ENCODE data around the gene PTPN6. TPM values are rescaled to one million over a fixed set of nuclear protein-coding genes. Genes with fewer than 3 reads are reported as not detected.

Gene PTPN6
- total RNA-seq, 1 experiment from 2014 or later, result 19.8 TPM

DNA sequence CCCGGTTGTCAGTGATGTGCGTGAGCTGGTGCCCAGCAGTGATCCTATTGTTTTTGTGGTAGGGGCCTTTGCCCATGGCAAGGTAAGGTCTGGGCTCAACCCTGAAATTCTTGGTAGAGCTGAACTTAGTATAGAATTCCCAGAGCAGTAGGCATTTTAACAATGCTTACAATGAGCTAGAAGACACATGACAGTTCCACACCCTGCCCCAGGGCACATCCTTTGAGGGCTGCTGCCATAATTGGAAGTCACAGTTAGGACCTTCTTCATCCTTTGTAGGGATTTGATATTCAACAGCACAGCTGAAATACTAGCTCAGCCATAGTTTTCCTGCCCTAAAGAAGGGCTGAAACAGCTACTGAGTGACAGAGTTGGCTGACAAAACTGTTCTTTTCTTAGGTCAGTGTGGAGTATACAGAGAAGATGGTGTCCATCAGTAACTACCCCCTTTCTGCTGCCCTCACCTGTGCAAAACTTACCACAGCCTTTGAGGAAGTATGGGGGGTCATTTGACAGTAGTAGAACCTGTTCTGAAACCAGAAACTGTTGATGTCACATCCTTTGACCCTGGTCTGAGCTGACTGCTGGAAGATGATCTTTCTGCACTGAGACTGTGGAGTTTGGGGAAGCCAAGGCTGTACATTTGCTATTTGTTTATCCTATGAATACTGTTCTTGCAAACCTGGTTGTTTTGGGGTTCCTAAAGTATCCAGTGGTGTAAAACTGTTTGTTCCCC, 24.3 kb downstream of the PTPN6 start:
- Histone ChIP-seq H4K8ac (replicated peaks; ENCODE audit: insufficient read length, low read depth, low read length) (no peak overlapping the region), H2BK20ac (ENCODE audit: low read depth, low read length, poor library complexity, severe bottlenecking) (no peak overlapping the region), H2AFZ (ENCODE audit: low read length) (no peak overlapping the region), H4K20me1 (ENCODE audit: control insufficient read depth, insufficient read depth, insufficient read length) (no peaks in the 10 kb centered on the region), H2BK120ac (ENCODE audit: low read depth, low read length, poor library complexity, severe bottlenecking) (no peak overlapping the region), H3K23ac (ENCODE audit: insufficient read length, low read depth, low read length) (no peak overlapping the region), H2BK12ac (ENCODE audit: insufficient read length, low read depth, low read length) (no peak overlapping the region), H3K14ac (ENCODE audit: insufficient read depth, low read length) (no peak overlapping the region), H4K5ac (ENCODE audit: insufficient read length, low read depth, low read length) (no peak overlapping the region), H3K56ac (ENCODE audit: insufficient read length, low read depth, low read length) (no peak overlapping the region), H3K18ac (ENCODE audit: insufficient read length, low read depth, low read length) (no peak overlapping the region), H3K9me3 (ENCODE audit: control insufficient read depth, low read depth, low read length) (no peaks in the 10 kb centered on the region), H3K9ac (ENCODE audit: extremely low read depth, insufficient read length, low read length) (no peak overlapping the region), H3K4me1 (ENCODE audit: insufficient read depth, low read length) (no peaks in the 10 kb centered on the region), H3K79me1 (ENCODE audit: insufficient read depth, low read depth, low read length, poor library complexity, severe bottlenecking) (no peaks in the 10 kb centered on the region), H2BK15ac (ENCODE audit: low read depth, low read length) (no peak overlapping the region), H2AK5ac (ENCODE audit: insufficient read length, low read length) (no peak overlapping the region), H3K4ac (ENCODE audit: low read depth, low read length) (no peak overlapping the region), H3K27ac (ENCODE audit: insufficient read length, low read depth, low read length) (no peak overlapping the region), H3K27me3 (ENCODE audit: insufficient read depth, low read length) (no peaks in the 10 kb centered on the region), H3K4me2 (ENCODE audit: insufficient read depth, insufficient read length, low read length) (no peak overlapping the region), H3T11ph (ENCODE audit: low read length) (no peak overlapping the region), H3K23me2 (ENCODE audit: insufficient read length, low read depth, low read length, poor library complexity, severe bottlenecking) (no peaks in the 10 kb centered on the region), H2BK5ac (ENCODE audit: insufficient read length, low read length) (no peak overlapping the region), H4K91ac (ENCODE audit: insufficient read length, low read depth, low read length) (no peak overlapping the region), H3K79me2 (ENCODE audit: insufficient read depth, low read length) (peaks cover 5% of the 10 kb centered on the region; the same call in 1 of the 2 replicates)
- Mint-ChIP-seq H3K9me3 (no peaks in the 10 kb centered on the region; a peak in 1 of 5 replicates), H3K27me3 (ENCODE audit: low read depth) (no peaks in the 10 kb centered on the region; the same call in 1 of the 2 replicates), H3K36me3 (ENCODE audit: insufficient read depth in 1 of 3, low read depth in 3 of 3) (peaks cover 26 to 79% (median 72%) of the 10 kb centered on the region in 3 experiments; a peak in 6 of 7 replicates), H3K4me1 (peaks cover 7 to 15% of the 10 kb centered on the region in 2 experiments), H3K27ac (peak overlapping the region in 1 of 3 experiments; percentile 32; a peak in 1 of 7 replicates), H3K4me3 (no peak overlapping the region)
- DNase-seq, result no peak
- WGBS (ENCODE audit: extremely low coverage, insufficient read length, low lambda C conversion rate), result no CpG with 5 or more reads among the region's 2 CpGs
- TF ChIP-seq, protein P1, sequence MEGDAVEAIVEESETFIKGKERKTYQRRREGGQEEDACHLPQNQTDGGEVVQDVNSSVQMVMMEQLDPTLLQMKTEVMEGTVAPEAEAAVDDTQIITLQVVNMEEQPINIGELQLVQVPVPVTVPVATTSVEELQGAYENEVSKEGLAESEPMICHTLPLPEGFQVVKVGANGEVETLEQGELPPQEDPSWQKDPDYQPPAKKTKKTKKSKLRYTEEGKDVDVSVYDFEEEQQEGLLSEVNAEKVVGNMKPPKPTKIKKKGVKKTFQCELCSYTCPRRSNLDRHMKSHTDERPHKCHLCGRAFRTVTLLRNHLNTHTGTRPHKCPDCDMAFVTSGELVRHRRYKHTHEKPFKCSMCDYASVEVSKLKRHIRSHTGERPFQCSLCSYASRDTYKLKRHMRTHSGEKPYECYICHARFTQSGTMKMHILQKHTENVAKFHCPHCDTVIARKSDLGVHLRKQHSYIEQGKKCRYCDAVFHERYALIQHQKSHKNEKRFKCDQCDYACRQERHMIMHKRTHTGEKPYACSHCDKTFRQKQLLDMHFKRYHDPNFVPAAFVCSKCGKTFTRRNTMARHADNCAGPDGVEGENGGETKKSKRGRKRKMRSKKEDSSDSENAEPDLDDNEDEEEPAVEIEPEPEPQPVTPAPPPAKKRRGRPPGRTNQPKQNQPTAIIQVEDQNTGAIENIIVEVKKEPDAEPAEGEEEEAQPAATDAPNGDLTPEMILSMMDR (conservative IDR thresholded peaks at IDR 0.05), result no peak

All from H9 (cell line).